SK-MEL-5 (cell line): Measurements from ENCODE around the gene KRTAP13-2. TPM values are rescaled to one million over a fixed set of nuclear protein-coding genes. Genes with fewer than 3 reads are reported as not detected.
A peak's percentile ranks its signal among the peaks of the same experiment; 100 is the strongest.

Source experiments
- DNase-seq: peaks from one replicate; pipeline ENCODE4 v3.0.0-alpha.2; 2016; ENCODE audit warnings: low read depth, low spot score
- in situ Hi-C: cut with HindIII; loops from 2 replicates; pipeline ENCODE4 v1.10.0; 2016; ENCODE audit warnings: low sequenced_read_pairs, high pct_unique_total_duplicates, low pct_unique_long_range_greater_than_20kb
- polyA plus RNA-seq, 2 experiments: library from polyadenylated mRNA; depleted of rRNA; stranded (reverse); fragments of >200 nt; gene quantifications; 2 replicates each; pipeline ENCODE4 v1.2.3, GENCODE V29; 2015
- total RNA-seq: library from RNA; depleted of rRNA; stranded (reverse); fragments of >200 nt; shearing (Covaris generic); gene quantifications from 2 replicates; pipeline ENCODE4 v1.2.3, GENCODE V29; 2014; rRNA removed

KRTAP13-2 gene
- not detected in 2 replicates for total RNA-seq
- polyA plus RNA-seq (2015; cell fraction: cytosol; rRNA removed), result not detected in 2 replicates
- polyA plus RNA-seq (2015; cell fraction: nucleus; rRNA removed), result not detected in 2 replicates

DNA sequence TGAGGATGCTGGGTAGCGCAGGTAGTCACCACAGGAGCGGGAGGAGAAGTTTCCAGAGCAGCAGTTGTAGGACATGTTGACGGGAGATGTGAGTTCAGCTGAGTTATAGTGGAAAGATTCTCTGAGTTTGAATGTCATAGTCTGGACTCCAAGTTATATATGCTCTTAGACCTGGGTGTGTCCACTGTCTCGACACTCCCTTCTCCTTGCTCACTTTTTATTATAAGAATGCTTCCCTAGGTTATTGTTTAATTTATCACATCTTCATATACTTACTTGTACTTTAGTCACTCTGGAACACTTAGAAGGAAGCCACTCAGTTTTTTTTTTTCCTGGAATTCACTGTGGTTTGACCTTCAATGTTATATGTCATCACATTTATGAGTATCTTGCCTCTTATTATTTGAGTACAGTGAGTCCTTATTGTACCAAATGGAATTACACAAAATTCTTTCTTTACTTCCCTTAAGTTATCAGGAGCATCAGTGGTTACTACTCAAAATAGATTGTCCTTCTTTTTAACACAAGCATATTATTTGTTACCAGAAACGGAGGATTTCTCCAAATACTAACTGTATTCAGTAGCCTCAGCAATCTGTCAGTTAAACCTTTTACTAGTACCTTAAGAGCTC, at the start of gene KRTAP13-2:
Gene KRTAP13-2 (minus strand): TSS at position 133 of the 632 bp plus-strand sequence. CDS start 58 bp downstream, at position 75.
- in situ Hi-C loops, result no loop called here

GRCh38 chr21:30415993-30416392, 43.9 kb upstream of the KRTAP13-2 start:
- no peak for DNase-seq
- in situ Hi-C loops, result no loop called here

More for the DNA sequence above, at the start of gene KRTAP13-2:
- DNase-seq, result peak; percentile 68

GRCh38 chr21:30408782-30409494, 36.9 kb upstream of the KRTAP13-2 start:
- in situ Hi-C loops, result no loop called here
- peak; percentile 95 for DNase-seq

GRCh38 chr21:30395731-30396130, 23.7 kb upstream of the KRTAP13-2 start, which contains the start of gene KRTAP13-1:
KRTAP13-1 (plus strand) TSS chr21:30396031; CDS start chr21:30396087, 56 bp downstream.
- in situ Hi-C loops, result no loop called here
- DNase-seq, result no peak

DNA sequence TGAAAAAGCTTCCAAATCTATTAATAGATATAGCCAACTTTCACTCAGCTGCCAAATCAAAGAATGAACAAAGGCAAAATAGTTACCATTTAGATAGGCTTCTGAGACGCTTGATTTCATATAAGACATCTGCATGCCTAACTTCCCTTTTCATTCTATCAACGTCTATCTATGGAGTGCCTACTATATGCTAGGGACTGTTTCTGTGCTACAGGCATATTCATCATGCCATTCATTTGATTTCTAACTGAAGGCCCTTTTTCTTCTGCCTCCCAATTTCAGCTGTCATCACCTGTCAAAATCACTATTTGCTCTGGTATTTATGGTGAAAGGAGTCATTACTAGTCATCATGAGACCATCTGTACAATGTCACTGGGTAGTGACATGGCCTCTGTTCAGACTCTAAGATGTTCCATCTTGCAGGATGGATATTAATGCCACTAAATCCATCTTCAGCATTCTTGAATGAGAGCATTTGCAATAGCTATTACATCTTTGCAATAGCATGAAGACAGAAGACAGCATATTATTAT, 19.5 kb upstream of the KRTAP13-2 start:
- no peak for DNase-seq
- in situ Hi-C loops, result no loop called here

GRCh38 chr21:30382201-30382600, 10.1 kb upstream of the KRTAP13-2 start:
- no peak for DNase-seq
- in situ Hi-C loops, result no loop called here

DNA sequence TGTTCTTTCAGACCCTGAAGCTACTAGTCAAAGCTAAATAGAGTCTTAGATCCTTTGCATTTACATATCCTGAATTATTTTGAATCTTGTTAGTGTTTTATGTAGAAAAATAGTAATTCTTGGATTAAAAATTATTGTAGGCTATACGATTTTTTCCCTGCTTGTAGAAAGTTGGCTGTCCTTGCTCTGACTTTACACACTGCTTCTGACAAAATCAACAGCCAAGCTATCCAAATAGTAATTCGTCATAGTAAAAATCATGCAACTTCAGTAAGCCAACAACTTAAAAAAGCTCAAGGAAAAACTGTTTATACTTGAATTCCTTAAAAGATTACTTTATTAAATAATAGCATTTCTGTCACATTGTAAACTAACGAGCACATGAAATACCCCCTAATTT, 16.2 kb downstream of the KRTAP13-2 start:
- no peak for DNase-seq
- in situ Hi-C loops, result no loop called here

GRCh38 chr21:30354308-30355005, 17.6 kb downstream of the KRTAP13-2 start:
- in situ Hi-C loops, result no loop called here
- DNase-seq, result peak; percentile 70

DNA sequence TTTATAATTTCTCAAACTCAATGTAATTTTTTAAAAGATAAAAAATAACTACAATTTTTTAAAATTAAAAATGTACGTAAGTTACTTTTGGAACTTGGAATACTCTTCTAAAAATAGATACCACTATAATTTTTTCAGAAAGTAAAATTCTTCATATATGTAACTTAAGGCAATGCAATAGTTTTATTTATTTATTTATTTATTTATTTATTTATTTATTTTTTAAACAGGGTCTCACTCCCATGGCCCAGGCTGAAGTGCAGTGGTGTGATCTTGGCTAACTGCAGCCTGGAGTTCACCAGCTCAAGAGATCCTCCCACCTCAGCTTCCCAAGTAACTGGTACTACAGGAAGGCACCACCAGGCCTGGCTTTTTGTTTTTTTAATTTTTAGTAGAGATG, 20.5 kb downstream of the KRTAP13-2 start:
- in situ Hi-C loops, result no loop called here
- no peak for DNase-seq

GRCh38 chr21:30349572-30349971, 22.5 kb downstream of the KRTAP13-2 start:
- in situ Hi-C loops, result no loop called here
- no peak for DNase-seq

DNA sequence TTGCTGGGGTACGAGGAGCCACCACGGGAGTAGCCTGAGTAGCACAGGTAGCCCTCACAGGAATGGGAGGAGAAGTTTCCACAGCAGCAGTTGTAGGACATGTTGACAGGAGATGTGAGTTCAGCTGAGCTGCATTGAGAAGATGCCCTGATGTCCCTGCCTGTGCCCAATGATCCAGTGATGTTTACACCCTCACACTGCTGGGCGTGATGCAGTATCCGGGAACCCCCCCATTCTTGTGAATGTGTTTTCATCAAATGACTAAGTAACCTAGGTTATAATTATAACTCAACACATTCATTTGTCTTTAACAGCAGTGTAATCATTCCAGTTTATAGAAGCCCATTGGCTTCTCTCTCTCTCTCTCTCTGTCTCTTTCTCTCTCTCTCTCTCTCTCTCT, 23.6 kb downstream of the KRTAP13-2 start, which contains the start of gene KRTAP23-1:
Gene KRTAP23-1 (minus strand): TSS at position 101 of the 400 bp plus-strand sequence. CDS start 0 bp downstream, at position 101.
- no peak for DNase-seq
- in situ Hi-C loops, result no loop called here

DNA sequence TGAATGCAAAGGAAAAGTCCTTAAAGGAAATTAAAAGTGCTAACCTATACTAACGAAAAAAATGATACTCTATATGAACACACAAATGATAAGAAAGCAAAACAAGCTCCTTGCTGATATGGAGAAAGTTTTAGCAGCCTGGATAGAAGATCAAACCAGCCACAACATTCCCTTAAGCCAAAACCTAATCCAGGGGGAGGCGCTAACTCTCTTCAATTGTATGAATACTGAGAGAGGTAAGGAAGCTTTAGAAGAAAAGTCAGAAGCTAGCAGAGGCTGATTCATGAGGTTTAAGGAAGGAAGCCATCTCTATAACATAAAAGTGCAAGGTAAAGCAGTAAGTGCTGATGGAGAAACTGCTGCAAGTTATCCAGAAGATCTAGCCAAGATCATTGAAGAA, 27.1 kb downstream of the KRTAP13-2 start:
- DNase-seq, result peak; percentile 47
- in situ Hi-C loops, result no loop called here

DNA sequence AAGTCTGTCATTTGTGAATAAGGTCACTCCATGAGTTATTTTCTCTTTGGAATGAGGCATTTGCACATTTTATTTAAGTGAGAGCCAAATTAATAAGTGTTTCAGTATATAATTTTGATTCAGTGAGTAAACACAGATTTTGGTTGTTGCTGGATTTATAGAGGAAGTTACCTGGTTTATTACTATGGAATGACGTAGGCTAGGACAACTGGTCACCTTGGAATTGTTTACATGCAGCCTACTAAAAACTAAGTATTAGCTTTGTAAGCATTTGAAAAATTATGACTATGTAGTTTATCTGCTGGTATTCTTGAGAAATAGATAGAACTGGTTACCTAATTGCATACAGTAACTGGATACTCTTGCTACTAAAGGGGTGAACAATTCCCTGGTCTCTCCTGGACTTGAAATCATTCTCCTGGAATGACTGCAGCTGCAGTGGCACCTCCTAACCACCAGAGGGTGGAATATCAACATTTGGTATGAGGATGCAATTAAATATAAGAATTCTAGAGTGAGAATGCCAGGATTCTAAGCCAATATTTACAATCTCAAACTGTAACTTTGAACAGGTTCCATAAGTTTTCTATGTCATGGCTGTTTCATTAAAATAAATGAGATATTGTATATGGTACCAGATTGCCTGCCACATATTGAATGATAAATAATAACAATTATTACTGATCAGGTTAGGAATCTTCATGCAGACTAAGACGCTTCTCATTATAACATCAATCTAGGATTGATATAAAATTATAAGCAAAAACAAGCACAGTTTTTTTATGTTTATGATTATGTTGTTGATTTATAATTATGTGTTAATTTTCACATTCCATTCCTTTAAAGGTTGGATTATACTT, 31.1 kb downstream of the KRTAP13-2 start:
- in situ Hi-C loops, result no loop called here
- DNase-seq, result peak; percentile 68

- no peak for DNase-seq
- in situ Hi-C loops, result no loop called here
Observed at GRCh38 chr21:30338717-30339116, 33.4 kb downstream of the KRTAP13-2 start.

- in situ Hi-C loops, result no loop called here
Observed at GRCh38 chr21:30337772-30338171, 34.3 kb downstream of the KRTAP13-2 start.

GRCh38 chr21:30337276-30337744, 34.8 kb downstream of the KRTAP13-2 start, which contains the start of gene KRTAP27-1:
KRTAP27-1 (minus strand) TSS chr21:30337694; CDS start chr21:30337668, 26 bp downstream.
- in situ Hi-C loops, result no loop called here
- no peak for DNase-seq

More at GRCh38 chr21:30337772-30338171, 34.3 kb downstream of the KRTAP13-2 start:
- no peak for DNase-seq

GRCh38 chr21:30336596-30336995, 35.5 kb downstream of the KRTAP13-2 start:
- DNase-seq, result no peak
- in situ Hi-C loops, result no loop called here
